Esophagus muscularis mucosa (tissue), 4 donors: Measurements from ENCODE around the gene PPT1.

Experiments
- EP300 ChIP-seq: sonication (generic); formaldehyde crosslinking; IDR thresholded peaks from one replicate; pipeline ENCODE4 v1.6.1; 2017; ENCODE audit warnings: antibody characterized with exemption
- POLR2AphosphoS5 ChIP-seq, 2 donors: sonication (generic); formaldehyde crosslinking; IDR thresholded peaks; one replicate each; pipeline ENCODE4 v1.6.1; 2017; ENCODE audit warnings: antibody characterized with exemption in 2 of 2
- TF ChIP-seq, protein P1 (sequence below), 3 experiments: fragments of 200-600 bp in 2 of 3; fragments of 450-650 bp in 1 of 3; sonication (generic) in 2 of 3; IDR thresholded peaks; one replicate each; pipeline ENCODE4 v1.5.1; 2017 to 2019; ENCODE audit warnings: antibody characterized with exemption in 3 of 3, mild to moderate bottlenecking in 2 of 3, moderate library complexity in 1 of 3

DNA sequence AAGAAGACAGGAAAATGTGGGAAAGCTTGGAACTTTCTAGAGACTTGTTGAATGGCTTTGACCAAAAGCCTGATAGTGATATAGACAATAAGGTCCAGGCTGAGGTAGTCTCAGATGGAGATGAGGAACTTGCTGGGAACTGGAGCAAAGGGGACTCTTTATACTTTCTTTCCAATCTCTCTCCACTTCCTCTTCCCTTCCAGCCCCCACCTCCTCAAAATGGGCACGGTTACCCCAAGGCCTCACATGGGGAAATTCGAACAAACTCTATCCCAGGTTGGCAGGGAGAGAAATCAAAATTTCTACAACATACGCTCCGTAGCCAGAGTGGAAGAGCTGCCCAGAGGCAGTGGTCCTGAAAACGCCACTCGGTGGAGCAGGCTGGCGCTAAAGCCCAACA, 15.2 kb downstream of the PPT1 start:
- TF ChIP-seq, protein P1, sequence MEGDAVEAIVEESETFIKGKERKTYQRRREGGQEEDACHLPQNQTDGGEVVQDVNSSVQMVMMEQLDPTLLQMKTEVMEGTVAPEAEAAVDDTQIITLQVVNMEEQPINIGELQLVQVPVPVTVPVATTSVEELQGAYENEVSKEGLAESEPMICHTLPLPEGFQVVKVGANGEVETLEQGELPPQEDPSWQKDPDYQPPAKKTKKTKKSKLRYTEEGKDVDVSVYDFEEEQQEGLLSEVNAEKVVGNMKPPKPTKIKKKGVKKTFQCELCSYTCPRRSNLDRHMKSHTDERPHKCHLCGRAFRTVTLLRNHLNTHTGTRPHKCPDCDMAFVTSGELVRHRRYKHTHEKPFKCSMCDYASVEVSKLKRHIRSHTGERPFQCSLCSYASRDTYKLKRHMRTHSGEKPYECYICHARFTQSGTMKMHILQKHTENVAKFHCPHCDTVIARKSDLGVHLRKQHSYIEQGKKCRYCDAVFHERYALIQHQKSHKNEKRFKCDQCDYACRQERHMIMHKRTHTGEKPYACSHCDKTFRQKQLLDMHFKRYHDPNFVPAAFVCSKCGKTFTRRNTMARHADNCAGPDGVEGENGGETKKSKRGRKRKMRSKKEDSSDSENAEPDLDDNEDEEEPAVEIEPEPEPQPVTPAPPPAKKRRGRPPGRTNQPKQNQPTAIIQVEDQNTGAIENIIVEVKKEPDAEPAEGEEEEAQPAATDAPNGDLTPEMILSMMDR (IDR thresholded peaks at IDR 0.05): no peak
- no peak for TF ChIP-seq POLR2AphosphoS5 (IDR thresholded peaks at IDR 0.05)
- no peak for TF ChIP-seq EP300
